Activated CD8-positive, alpha-beta memory T cell treated with anti-CD3 and anti-CD28 coated beads for 36 hours (primary cell): ENCODE results near the gene HIP1R. TPM values are rescaled to one million over a fixed set of nuclear protein-coding genes. Genes with fewer than 3 reads are reported as not detected.
"Not testable (repeated sequence)": the region's sequence is repeated elsewhere in the genome, so short reads cannot be mapped to it uniquely, and the experiment has no call there.

ENCODE experiments used
- CTCF ChIA-PET: fragments of 350-600 bp; sonication (Branson Sonifier 250); formaldehyde crosslinking; loops from one replicate; lab custom pipeline; 2021; ENCODE audit warnings: antibody characterized with exemption; lab: Charles Lee
- POLR2A ChIA-PET: fragments of 350-600 bp; sonication (Branson Sonifier 250); formaldehyde crosslinking; loops from one replicate; lab custom pipeline; 2021; ENCODE audit warnings: antibody characterized with exemption; lab: Charles Lee
- total RNA-seq, 2 experiments: library from RNA; stranded (reverse); gene quantifications; one replicate each; pipeline ENCODE4 v1.2.3, GENCODE V29; 2021

Gene HIP1R
- total RNA-seq, 2 experiments from 2014 or later, result 23.0 to 23.1 TPM

DNA sequence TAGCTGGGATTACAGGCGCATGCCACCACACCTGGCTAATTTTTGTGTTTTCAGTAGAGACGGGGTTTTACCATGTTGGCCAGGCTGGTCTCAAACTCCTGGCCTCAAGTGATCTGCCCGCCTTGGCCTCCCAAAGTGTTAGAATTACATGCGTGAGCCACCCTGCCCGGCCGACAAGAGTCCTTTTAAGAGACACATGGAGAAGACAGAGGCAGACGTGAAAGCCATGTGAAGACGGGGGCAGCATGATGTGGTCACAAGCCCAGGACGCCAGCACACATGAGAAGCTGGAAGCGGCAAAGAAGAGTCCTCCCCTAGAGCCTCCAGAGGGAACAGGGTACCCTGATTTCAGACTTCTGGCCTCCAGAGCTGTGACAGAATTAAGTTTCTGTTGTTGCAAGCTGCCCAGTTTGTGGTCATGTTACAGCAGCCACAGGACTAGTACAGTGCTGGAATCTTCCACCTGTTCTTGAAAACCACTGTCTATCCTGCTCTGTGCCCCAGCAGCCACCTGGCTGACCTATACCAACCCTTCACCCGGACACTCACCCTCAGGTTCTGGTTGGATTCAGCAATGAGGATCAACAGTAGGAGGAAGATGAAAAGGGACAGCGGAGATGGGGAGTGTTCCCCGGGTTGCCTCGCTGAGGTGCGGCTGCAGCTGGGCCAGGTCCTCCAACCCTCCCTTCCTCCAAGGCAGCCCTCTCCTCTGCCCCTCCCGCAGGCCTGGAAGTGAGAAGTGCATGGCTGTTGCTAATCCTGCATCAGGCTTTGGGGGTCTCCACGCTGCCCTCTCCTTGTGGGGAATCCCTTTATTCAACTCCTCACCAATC is 43.7 kb downstream of the HIP1R start:
- CTCF ChIA-PET, result interaction anchor here (0.7 to 2.5 kb wide), 4 partner anchors 18 to 74 kb away, joined by 3 to 5 read pairs (median 4); no protein-coding TSS in a partner anchor
- POLR2A ChIA-PET, result interaction anchor here (0.5 to 2.3 kb wide), 2 partner anchors 15 to 73 kb away, joined by 3 to 7 read pairs; no protein-coding TSS in a partner anchor

GRCh38 chr12:122880155-122880667 is 45.0 kb downstream of the HIP1R start:
- POLR2A ChIA-PET, result interaction anchor here (0.6 to 2.3 kb wide), 3 partner anchors 14 to 95 kb away, joined by 3 to 7 read pairs (median 4); partner anchors contain the start of gene OGFOD2
- CTCF ChIA-PET, result interaction anchor here (1.2 to 2.5 kb wide), 2 partner anchors 66 to 72 kb away, joined by 5 read pairs; no protein-coding TSS in a partner anchor

- POLR2A ChIA-PET, result interaction anchor here (2.3 kb wide), 1 partner anchor 13 kb away, joined by 7 read pairs; no protein-coding TSS in a partner anchor
- CTCF ChIA-PET, result interaction anchor here (1.2 to 2.5 kb wide), 2 partner anchors 65 to 72 kb away, joined by 5 read pairs; no protein-coding TSS in a partner anchor
These were observed 45.4 kb downstream of the HIP1R start for GRCh38 chr12:122880668-122881067.

DNA sequence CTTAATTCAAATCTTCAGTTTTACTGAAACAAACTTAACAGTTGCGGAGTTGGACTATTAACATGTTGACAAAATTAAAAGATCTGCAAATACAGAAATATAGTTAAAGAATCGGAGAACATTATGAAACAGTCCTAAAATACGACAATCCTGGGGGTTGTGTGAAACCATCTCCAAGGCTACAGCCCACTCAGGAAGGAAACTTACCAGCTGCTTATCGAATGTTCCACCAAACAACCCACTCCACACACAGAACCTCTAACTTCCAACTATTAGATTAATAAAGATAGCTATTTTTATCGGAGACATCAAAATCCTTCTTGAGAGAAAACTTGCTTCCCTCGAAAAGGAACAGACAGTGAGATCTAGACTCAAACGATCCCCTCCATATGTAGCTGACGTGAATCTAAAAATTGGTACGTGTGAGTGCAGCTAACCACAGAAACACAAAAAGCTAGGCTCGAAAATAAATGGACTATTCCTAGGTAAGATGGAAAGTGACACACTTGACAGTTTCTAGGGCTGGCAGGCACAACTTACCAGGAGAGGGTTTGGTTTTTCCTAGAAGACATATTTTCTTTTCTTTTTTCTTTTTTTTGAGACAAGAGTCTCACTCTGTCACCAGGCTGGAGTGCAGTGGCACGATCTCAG is 47.8 kb downstream of the HIP1R start:
- ChIA-PET POLR2A (interaction anchor here (0.9 kb wide), 1 partner anchor 12 kb away, joined by 6 read pairs; the partner anchor contains the start of gene VPS37B), CTCF (interaction anchor here (0.8 to 1.7 kb wide), 4 partner anchors 14 to 65 kb away, joined by 3 to 4 read pairs (median 3); no protein-coding TSS in a partner anchor)

DNA sequence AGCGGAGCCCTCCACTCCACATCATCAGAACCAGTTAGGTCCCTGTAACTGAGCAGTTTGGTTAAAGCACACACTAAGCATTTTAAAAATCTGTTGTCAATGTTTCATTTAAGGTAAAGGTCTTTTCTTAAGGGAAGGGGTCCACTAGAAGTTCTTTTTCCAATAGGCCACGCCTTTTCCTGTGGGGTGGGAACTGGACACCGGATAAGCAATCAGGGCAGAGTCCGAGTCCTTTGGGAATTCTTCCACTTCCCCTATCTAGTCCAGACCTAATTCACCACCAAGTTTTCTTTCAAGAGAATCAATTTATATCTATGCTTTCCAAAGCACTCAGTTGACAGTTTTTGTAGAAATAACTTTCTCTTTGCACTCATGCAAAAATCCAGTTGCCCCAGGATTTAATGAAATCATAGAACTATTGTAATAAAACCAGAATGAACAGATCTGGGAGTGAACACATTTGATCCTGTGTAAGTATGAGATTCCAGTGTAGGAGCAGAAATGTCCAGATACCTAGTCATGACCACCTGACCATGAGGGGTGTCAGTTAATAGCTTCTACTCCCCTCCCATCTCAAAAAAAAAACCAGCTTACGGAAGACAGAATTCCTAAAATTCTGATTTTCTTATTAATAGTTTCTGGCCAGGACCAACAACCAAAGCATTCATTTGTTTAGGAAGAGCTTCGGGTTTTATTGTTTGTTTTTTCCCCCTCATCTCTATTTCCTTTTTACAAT is 49.0 kb downstream of the HIP1R start:
- CTCF ChIA-PET, result interaction anchor here (0.9 to 1.7 kb wide), 3 partner anchors 14 to 63 kb away, joined by 3 to 4 read pairs (median 4); no protein-coding TSS in a partner anchor
- POLR2A ChIA-PET, result interaction anchor here (0.6 kb wide), 1 partner anchor 18 kb away, joined by 3 read pairs; no protein-coding TSS in a partner anchor

DNA sequence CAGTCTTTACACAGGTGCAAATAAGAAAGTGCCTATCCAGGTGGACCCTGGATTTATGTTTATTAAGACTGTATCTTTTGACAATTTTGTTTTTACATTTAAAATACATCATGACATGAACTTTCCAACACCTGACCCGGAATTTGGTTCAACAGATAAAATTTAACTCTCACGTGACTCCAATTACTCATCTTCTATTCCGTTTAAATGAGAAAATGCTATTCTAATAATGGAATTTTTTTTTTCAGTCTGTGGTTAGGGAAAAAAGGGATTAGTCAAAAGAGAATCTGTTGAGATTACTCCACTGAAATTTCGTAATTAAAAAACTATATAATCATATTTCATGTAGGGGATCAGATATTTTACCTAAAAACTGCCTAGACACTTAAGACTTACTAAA is 49.6 kb downstream of the HIP1R start:
- CTCF ChIA-PET, result interaction anchor here (0.9 kb wide), 1 partner anchor 14 kb away, joined by 4 read pairs; no protein-coding TSS in a partner anchor
- POLR2A ChIA-PET, result interaction anchor here (0.6 kb wide), 1 partner anchor 17 kb away, joined by 3 read pairs; no protein-coding TSS in a partner anchor

DNA sequence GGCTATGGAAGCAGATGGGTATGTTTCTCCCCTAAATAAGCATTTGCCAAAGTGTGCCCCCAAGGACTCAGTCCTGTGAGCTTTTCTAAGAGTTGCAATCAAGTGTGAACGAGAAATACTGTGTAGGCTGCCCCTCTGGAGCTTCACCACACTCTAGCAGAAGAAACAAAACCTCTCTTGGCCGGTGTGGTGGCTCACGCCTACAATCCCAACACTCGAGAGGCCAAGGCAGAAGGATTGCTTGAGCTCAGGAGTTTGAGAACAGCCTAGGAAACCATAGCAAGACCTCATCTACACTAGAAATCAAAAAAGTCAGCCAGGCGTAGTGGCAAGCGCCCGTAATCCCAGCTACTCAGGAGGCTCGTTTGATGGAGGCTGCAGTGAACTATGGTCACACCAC is 50.9 kb downstream of the HIP1R start:
- POLR2A ChIA-PET, result no interaction called here
- CTCF ChIA-PET, result interaction anchor here (0.6 kb wide), 1 partner anchor 21 kb away, joined by 3 read pairs; no protein-coding TSS in a partner anchor

DNA sequence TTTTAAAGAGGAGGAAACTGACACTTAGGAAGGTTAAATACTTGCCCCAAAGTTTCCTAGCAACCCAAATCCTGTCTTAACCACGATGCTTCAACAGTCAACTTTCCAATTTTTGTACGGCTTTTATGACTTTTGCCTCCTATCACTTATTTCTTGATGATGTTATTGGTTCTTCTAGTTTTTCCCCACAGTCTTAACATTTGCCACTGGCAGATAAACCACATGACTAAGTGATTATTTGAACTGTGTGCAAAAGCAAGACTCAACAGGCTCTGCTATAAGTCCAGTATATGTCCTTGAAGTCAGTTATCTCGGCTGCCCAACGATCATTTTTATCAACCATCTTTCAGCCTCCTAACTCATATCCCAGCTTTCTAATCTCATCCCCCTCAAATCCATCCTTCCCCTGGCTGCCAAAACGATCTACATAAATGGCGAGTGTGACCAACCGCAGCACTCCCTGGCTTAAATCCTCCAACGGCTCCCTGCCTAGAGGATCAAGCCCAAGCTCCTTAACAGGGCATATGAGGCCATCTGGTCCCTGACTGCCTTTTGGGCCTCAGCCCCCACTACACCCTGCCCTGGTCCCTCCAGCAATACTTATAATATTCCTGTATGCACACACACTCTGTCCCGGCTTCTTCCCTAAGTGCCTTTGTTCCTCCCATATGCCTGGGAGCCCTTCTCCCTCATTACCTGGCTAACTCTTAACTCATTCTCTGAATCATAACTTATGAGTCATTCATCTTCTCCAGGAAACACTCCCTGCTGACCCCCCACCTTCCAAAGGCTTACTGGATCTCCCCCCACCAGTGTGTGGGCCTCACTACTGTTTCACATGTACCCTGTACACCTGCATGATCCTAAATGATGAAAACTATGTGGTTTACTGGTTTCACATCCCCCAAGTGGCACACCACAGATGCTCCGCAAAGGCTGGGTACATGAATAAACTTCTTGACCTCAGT is 51.9 kb downstream of the HIP1R start:
- ChIA-PET CTCF (no interaction called here), POLR2A (interaction anchor here (1.8 kb wide), 1 partner anchor 12 kb away, joined by 4 read pairs; no protein-coding TSS in a partner anchor)

GRCh38 chr12:122887819-122888212 is 52.6 kb downstream of the HIP1R start:
- POLR2A ChIA-PET, result interaction anchor here (0.7 to 1.8 kb wide), 2 partner anchors 13 to 16 kb away, joined by 3 to 4 read pairs; no protein-coding TSS in a partner anchor

DNA sequence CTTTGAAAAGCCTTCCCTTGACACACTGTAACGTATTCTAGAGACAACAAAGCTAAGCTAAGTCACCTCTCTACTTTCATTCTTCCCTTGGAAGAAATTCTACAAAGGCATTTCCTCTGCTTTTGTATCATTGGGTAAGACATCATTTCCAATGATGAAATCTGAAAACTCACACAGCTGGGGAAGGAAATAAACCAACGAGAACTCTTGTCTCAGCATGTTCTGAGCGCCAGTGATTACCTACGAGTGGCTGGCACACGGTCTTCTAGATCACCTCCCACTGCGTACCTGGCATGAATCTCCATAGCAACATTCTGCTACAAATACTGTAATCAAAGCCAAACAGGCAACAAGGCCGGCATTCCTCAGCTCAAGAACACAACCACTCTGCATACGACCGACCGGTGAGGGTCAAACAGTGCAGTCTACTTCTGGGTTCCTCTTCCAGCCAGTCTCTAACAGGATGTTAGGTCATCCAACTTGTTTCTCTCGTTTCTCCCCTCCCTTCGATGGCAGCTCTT is 53.0 kb downstream of the HIP1R start:
- ChIA-PET POLR2A (interaction anchor here (0.7 to 1.8 kb wide), 2 partner anchors 13 to 17 kb away, joined by 3 to 4 read pairs; no protein-coding TSS in a partner anchor), CTCF (interaction anchor here (0.9 to 1.9 kb wide), 4 partner anchors 11 to 466 kb away, joined by 3 to 10 read pairs (median 4); partner anchors contain the start of gene CLIP1)

More at GRCh38 chr12:122887819-122888212, 52.6 kb downstream of the HIP1R start:
- CTCF ChIA-PET, result interaction anchor here (0.9 to 1.9 kb wide), 2 partner anchors 11 to 16 kb away, joined by 4 to 10 read pairs; no protein-coding TSS in a partner anchor

GRCh38 chr12:122889761-122890520 is 54.7 kb downstream of the HIP1R start:
- POLR2A ChIA-PET, result interaction anchor here (0.6 to 0.7 kb wide), 2 partner anchors 62 to 156 kb away, joined by 3 to 4 read pairs; no protein-coding TSS in a partner anchor
- CTCF ChIA-PET, result interaction anchor here (1.9 kb wide), 1 partner anchor 18 kb away, joined by 10 read pairs; no protein-coding TSS in a partner anchor

DNA sequence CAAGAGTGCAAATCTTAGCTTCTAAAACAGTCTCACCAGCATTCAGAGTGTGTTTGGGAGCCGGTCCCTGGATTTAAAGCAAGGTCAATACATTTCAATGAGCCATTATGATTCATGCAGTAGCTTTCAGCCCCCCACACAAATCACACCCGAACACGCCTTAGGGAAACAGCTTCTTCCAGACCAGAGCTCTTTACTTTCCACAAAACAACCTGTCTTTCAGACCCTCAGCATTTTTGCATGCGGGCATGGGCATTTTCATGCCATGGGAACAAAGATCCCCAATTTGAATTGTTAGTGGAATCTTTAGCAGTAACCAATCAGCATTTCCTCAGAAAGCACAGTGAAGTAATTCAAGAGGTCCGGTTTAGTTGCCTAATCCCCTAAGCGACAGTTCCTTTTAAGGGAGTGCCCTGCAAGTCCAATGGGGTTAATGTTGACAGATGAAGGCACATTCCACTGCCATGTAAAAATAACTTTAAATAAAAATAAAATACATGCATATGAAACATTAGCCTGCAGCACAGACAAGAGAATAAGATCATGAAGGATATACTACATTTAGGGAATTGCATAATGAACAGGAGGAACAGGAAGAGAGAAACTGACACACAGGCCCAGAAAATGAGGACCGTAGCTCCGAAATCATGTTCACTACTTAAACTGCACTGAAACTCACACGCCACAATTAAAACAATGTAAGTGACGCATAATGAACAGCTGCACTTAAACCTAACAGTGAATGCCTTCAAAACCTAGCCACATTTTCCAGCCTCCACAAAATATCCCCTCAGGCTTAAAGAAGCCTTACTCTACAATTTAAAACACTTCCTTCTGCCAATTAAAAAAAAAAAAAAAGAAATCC is 56.6 kb downstream of the HIP1R start:
- POLR2A ChIA-PET, result no interaction called here
- CTCF ChIA-PET, result interaction anchor here (0.8 kb wide), 1 partner anchor 10 kb away, joined by 3 read pairs; no protein-coding TSS in a partner anchor

DNA sequence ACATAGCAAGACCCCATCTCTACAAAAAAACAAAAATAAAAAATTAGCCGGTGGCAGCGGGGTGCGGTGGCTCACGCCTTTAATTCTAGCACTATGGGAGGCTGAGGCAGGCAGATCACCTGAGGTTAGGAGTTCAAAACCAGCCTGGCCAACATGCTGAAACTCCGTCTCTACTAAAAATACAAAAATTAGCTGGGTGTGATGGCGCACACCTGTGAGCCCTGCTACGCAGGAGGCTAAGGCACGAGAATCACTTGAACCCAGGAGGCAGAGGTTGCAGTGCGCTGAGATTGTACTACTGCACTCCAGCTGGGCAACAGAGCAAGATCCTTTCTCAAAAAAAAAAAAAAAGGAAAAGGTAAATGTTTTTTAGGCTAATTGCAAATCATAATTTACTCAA is 57.5 kb downstream of the HIP1R start:
- POLR2A ChIA-PET, CTCF ChIA-PET: not testable (repeated sequence)
